ENCODE data around the gene ADAMTSL1. TPM values are rescaled to one million over a fixed set of nuclear protein-coding genes. Genes with fewer than 3 reads are reported as not detected.

Gene ADAMTSL1
- total RNA-seq, 1 experiment from 2014 or later, result 1.2 TPM

DNA sequence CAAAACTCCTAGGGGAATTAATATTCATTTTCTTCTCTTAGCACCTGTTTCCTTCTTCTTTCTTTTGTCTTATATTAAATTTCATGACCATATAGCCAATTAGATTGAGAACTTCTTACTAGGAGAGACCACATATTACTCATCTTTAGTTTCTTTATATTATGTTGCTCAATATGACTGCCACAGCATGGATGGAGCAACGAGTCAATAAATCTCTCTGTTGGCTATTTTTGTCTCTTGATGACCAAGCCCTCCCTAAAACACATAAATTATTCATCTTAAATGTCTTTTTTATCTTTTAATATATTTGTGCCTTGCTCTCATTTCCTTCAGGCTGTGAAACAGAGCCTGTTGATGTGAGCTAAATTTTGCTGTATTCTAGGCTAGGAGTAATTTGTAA is 123.0 kb downstream of the ADAMTSL1 start:
- H2AFZ ChIP-seq (ENCODE audit: low read length), result no peak overlapping the region
- H4K5ac ChIP-seq (ENCODE audit: insufficient read length, low read depth, low read length), result no peak overlapping the region
- H4K8ac ChIP-seq (replicated peaks; ENCODE audit: insufficient read length, low read depth, low read length), result no peak overlapping the region
- H3K9ac ChIP-seq (ENCODE audit: extremely low read depth, insufficient read length, low read length), result no peak overlapping the region
- H3K23me2 ChIP-seq (ENCODE audit: insufficient read length, low read depth, low read length, poor library complexity, severe bottlenecking), result no peaks in the 10 kb centered on the region
- DNase-seq, result no peak
- H3K9me3 ChIP-seq (ENCODE audit: control insufficient read depth, low read depth, low read length), result no peaks in the 10 kb centered on the region
- TF ChIP-seq, protein P1, sequence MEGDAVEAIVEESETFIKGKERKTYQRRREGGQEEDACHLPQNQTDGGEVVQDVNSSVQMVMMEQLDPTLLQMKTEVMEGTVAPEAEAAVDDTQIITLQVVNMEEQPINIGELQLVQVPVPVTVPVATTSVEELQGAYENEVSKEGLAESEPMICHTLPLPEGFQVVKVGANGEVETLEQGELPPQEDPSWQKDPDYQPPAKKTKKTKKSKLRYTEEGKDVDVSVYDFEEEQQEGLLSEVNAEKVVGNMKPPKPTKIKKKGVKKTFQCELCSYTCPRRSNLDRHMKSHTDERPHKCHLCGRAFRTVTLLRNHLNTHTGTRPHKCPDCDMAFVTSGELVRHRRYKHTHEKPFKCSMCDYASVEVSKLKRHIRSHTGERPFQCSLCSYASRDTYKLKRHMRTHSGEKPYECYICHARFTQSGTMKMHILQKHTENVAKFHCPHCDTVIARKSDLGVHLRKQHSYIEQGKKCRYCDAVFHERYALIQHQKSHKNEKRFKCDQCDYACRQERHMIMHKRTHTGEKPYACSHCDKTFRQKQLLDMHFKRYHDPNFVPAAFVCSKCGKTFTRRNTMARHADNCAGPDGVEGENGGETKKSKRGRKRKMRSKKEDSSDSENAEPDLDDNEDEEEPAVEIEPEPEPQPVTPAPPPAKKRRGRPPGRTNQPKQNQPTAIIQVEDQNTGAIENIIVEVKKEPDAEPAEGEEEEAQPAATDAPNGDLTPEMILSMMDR (conservative IDR thresholded peaks at IDR 0.05), result no peak
- no peak overlapping the region for H3K27ac ChIP-seq (ENCODE audit: insufficient read length, low read depth, low read length)
- no CpG with 5 or more reads among the region's 1 CpG for WGBS (ENCODE audit: extremely low coverage, insufficient read length, low lambda C conversion rate)
- no peak overlapping the region for H3K27ac Mint-ChIP-seq
- peaks cover under 1 to 3% of the 10 kb centered on the region in 2 experiments; a peak in 3 of 5 replicates for H3K9me3 Mint-ChIP-seq
- H3K36me3 Mint-ChIP-seq (ENCODE audit: insufficient read depth in 1 of 3, low read depth in 3 of 3), result peaks cover 0 to 2% (median 0%) of the 10 kb centered on the region in 3 experiments; a peak in 2 of 7 replicates
- H2BK15ac ChIP-seq (ENCODE audit: low read depth, low read length), result no peak overlapping the region
- H2BK120ac ChIP-seq (ENCODE audit: low read depth, low read length, poor library complexity, severe bottlenecking), result no peak overlapping the region
- H2BK12ac ChIP-seq (ENCODE audit: insufficient read length, low read depth, low read length), result no peak overlapping the region
- H3T11ph ChIP-seq (ENCODE audit: low read length), result no peak overlapping the region
- no peak overlapping the region for H2AK5ac ChIP-seq (ENCODE audit: insufficient read length, low read length)
- H3K4ac ChIP-seq (ENCODE audit: low read depth, low read length), result no peak overlapping the region
- no peak overlapping the region for H3K14ac ChIP-seq (ENCODE audit: insufficient read depth, low read length)
- H4K91ac ChIP-seq (ENCODE audit: insufficient read length, low read depth, low read length), result no peak overlapping the region
- no peak overlapping the region for H3K56ac ChIP-seq (ENCODE audit: insufficient read length, low read depth, low read length)
- H3K18ac ChIP-seq (ENCODE audit: insufficient read length, low read depth, low read length), result no peak overlapping the region
- H2BK5ac ChIP-seq (ENCODE audit: insufficient read length, low read length), result no peak overlapping the region
- H3K23ac ChIP-seq (ENCODE audit: insufficient read length, low read depth, low read length), result no peak overlapping the region
- H3K27me3 Mint-ChIP-seq (ENCODE audit: low read depth), result no peaks in the 10 kb centered on the region; the same call in 1 of the 2 replicates
- no peaks in the 10 kb centered on the region for H3K79me1 ChIP-seq (ENCODE audit: insufficient read depth, low read depth, low read length, poor library complexity, severe bottlenecking)
- H3K4me1 Mint-ChIP-seq, result no peaks in the 10 kb centered on the region
- H2BK20ac ChIP-seq (ENCODE audit: low read depth, low read length, poor library complexity, severe bottlenecking), result no peak overlapping the region
- H3K4me1 ChIP-seq (ENCODE audit: insufficient read depth, low read length), result no peaks in the 10 kb centered on the region
- no peak overlapping the region for H3K4me3 Mint-ChIP-seq
- no peaks in the 10 kb centered on the region for H4K20me1 ChIP-seq (ENCODE audit: control insufficient read depth, insufficient read depth, insufficient read length)
- H3K79me2 ChIP-seq (ENCODE audit: insufficient read depth, low read length), result no peaks in the 10 kb centered on the region
- H3K27me3 ChIP-seq (ENCODE audit: insufficient read depth, low read length), result no peaks in the 10 kb centered on the region
- H3K4me2 ChIP-seq (ENCODE audit: insufficient read depth, insufficient read length, low read length), result no peak overlapping the region

Measured in H9 (cell line).